GM21529 (cell line): Measurements from ENCODE around the gene G2E3.
"Not testable (repeated sequence)": the region's sequence is repeated elsewhere in the genome, so short reads cannot be mapped to it uniquely, and the experiment has no call there.

Experiments
- ATAC-seq: cut with Tn5 transposase; IDR thresholded peaks from one replicate; pipeline ENCODE4 v1.9.1; 2021; ENCODE audit not compliant: unreplicated experiment

Gene G2E3

GRCh38 chr14:30558362-30558674 is 640 bp upstream of the G2E3 start:
- ATAC-seq = no peak

- peak; percentile 17 for ATAC-seq
These were observed 707 bp downstream of the G2E3 start for GRCh38 chr14:30559638-30560091.

DNA sequence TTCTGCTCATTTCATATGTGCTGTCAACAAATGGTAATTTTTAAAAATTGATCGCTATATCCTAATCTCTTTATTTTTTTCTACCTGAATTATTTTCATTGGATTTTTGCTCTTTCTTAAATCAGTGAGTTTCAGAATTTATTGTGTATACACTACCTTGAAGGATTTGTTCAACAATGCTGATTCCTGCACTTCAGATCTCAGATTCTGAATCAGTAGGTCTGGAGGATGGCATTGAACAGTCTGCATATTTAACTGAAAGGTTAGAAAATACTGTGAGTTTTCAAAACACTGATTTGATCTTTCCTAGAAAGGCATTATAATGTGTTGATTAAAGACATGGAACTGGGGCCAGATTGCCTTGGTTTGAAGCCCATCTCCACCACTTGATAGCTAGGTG is 1.6 kb downstream of the G2E3 start:
- ATAC-seq = no peak

DNA sequence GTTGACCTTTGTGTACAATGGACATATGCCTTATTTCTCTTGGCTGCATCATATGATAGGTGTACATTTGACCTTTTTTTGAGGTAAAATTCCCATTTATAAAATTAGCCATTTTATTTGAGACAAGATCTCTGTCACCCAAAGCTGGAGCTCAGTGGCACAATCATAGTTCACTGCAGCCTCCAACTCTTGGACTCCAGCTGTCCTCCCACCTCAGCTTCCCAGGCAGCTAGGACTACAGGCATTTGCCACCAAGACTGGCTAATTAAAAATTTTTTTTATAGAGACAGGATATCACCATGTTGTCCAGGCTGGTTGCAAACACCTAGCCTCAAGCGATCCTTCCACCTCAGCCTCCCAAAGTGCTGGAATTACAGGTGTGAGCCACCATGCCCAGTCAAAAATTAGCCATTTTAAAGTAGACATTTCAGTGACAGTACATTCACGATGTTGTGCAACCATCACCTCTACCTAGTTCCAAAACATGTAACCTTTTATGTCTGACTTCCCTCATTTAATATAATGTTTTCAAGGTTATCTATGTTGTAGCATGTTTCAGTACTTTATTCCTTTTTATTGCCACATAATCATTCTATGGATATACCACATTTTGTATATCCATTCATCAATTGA is 5.4 kb downstream of the G2E3 start:
- ATAC-seq = no peak

DNA sequence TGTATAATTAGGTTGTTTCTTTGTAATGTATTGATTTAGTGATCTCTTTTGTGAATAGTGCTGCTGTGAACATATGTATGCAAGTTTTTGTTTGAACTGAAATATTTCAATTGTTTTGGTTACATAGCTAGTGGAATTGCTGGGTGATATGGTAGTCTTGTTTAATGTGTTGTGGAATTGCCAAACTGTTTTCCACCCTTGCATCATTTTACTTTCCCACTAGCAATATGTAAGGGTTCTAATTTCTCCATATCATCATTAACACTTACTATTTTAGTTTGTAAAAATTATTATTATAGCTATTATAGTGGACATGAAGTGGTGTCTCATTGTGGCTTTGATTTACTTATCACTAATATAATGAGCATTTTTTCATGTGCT is 5.9 kb downstream of the G2E3 start:
- ATAC-seq = no peak

GRCh38 chr14:30569216-30569902 is 10.4 kb downstream of the G2E3 start:
- ATAC-seq = no peak

- ATAC-seq = no peak
These were observed 10.9 kb downstream of the G2E3 start for GRCh38 chr14:30569903-30570226.

GRCh38 chr14:30572237-30572636 is 13.3 kb downstream of the G2E3 start:
- no peak for ATAC-seq

DNA sequence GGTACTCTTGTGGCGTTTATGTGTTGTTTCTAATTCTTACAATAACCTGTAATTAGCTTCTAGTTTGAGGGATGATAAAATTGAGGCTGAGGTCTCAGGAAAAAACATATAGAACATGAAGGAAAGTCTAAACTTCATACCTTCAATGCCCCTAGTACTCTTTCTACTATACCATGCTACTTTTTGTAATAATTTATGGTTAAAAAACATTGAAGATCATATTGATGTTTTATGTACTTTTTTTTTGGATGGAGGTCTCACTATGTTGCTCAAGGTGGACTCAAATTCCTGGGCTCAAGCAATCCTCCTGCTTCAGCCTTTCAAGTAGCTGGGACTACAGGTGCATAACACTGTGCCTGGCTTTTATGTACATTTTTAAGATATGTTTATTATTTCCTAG is 13.8 kb downstream of the G2E3 start:
- ATAC-seq = no peak

DNA sequence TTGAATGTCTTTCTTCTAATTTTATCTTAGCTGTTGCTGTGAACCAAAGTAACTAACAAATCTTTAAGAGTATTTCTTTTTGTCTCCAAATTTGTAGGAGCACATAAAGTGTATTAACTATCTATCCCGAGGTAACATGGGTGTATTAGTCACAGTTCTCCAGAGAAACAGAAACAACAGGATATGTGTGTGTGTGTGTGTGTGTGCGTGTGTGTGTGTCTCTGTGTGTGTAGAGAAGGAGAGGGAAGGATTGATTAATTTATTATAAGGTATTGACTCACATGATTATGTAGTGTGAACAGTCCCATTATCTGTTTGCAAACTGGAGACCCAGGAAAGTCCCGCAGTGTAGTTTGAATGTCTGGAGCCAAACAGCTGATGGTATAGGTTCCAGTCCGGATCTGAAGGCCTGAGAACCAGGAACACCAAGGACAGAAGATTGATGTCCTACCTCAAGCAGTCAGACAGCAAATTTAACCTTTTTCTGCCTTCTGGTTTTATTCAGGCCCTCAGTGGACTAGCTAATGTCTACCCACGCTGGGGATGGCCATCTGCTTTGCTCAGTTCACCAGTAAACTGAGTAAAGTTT is 14.4 kb downstream of the G2E3 start:
- ATAC-seq = no peak

DNA sequence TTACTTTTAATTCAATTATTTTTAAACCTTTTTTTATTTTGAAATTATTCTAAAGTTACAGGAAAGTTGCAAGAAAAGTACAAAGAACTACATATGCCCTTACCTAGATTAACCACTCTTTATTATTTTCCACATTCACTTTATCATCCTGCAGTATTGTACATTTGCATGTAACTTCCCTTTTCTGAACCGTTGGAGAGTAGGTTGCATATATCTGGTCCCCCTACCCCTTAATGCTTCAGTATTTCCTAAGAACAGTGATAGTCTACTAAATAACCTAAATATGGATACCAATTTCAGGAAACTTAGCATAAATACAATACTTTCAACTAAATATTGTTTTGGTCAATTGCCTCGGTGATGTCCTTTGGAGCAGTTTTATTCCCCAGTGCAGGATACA is 15.0 kb downstream of the G2E3 start:
- ATAC-seq = no peak

- not testable (repeated sequence) for ATAC-seq
These were observed 15.8 kb downstream of the G2E3 start for GRCh38 chr14:30574777-30575176.

DNA sequence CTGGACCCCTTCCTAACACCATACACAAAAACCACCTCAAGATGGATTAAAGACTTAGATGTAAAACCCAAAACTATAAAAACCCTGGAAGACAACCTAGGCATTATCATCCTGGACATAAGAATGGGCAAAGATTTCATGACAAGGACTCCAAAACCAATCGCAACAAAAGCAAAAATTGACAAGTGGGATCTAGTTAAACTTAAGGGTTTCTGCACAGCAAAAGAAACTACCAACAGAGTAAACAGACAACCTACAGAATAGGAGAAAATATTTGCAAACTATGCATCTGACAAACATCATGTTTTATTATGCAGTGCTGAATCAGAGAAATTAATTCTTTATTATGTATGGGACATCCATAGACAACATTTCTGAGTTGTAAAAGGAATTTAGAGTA is 17.4 kb downstream of the G2E3 start:
- ATAC-seq = not testable (repeated sequence)

DNA sequence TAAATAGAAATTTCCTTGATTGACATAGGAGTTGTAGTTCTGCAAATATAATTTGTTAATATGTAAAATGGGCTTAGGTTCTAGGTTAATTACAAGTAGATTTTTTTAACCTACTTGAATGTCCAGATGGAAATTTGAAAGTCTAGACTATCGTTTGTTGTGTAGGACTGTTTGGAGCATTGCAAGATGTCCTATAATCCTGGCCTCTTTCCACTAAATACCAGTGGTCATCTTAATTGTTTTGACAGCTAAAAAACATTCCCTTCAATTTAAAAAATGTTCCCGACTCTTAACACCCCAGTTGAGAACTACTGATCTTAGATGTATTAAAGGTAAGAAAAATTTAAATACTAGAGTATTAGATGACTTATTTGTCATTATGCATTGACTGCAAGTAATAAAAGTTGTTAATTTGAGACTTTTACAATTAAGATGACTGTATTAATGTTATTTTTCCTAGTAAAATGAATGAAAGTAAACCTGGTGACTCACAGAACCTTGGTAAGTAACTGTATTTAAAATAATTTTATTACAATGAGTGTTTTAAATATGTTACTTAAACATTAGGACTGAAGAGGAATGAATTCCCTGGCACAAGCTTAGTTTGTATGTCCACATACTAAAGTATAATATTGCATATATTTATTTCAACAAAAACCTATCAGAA is 21.8 kb downstream of the G2E3 start:
- no peak for ATAC-seq

- ATAC-seq = no peak
These were observed 22.3 kb downstream of the G2E3 start for GRCh38 chr14:30581283-30581625.

DNA sequence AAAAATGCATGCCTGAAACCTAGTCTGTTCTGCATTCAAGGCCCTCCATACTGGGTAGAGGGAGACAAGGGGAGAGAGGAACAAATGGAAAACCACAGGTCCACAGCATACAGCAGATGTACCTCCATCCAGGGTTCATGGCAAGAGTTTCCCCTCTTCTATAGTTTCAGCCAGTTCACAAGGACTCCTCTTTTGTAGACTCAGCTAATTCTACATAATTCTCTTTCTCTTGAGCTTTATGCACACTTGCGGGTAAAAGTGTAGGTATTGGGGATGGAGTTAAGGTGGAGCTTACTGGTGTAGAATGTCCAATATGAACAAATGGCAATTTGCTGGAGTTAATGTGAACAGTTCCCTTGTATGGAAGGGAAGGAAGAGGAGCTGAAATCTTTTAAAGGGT is 23.4 kb downstream of the G2E3 start:
- no peak for ATAC-seq

DNA sequence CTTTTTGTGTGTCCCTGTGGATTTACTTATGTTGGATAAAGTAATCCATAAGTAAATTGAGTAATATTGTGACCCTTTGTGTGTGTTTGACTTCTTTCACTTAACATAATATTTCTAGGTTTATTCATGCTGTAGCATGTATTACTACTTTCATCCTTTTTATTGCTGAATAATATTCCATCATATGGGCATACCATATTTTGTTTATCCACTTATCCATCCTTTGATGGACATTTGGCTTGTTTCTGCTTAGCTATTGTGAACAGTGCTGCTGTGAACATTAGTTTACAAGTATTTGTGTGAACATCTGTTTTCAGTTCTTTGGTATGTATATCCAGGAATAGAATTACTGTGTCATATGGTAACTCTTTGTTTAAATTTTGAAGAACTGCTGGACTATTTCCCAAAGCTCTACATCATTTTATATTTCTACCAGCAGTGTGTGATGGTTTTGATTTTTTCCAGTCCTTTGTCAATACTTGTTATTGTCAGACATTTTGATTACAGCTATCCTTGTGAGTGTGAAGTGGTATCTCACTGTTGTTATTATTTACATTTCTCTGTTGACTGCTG is 25.2 kb downstream of the G2E3 start:
- no peak for ATAC-seq

DNA sequence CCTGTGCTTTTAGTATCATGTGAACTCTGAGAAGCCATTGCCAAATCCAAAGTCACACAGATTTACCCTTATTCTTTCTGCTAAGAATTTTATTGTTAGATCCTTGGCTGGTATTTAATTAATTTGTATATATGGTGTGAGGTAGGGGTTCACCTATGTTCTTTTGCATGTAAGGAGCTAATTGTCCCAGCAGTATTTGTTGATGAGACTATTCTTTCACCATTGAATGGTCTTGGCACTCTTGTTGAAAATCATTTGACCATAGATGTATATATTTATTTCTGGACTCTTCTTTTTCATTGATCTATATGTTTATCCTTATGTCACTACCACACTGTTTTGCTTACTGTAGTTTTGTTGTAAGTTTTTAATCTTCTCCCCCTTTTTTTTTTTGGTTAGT is 26.2 kb downstream of the G2E3 start:
- ATAC-seq = no peak

- no peak for ATAC-seq
These were observed 28.2 kb downstream of the G2E3 start for GRCh38 chr14:30587141-30587540.

DNA sequence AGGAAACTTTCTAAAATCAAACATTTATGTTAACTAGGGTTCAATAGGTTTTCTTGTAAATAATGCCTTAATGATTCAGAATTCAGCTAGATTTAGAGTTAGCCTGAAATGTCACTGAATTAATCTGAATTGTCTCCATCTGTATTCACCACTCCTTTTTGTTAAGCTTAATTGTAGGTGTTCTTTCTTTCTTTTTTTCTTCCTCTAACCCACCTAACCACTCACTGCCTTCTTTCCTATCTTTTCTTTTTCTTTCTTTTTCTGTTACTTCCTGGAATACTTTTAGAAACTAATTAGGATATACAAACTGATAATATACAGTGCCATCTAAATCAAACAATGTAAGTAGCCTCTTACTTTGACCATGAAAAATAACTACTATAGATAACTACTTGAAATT is 29.9 kb downstream of the G2E3 start:
- ATAC-seq = no peak

- ATAC-seq = no peak
These were observed 38.0 kb downstream of the G2E3 start for GRCh38 chr14:30596935-30597334.

DNA sequence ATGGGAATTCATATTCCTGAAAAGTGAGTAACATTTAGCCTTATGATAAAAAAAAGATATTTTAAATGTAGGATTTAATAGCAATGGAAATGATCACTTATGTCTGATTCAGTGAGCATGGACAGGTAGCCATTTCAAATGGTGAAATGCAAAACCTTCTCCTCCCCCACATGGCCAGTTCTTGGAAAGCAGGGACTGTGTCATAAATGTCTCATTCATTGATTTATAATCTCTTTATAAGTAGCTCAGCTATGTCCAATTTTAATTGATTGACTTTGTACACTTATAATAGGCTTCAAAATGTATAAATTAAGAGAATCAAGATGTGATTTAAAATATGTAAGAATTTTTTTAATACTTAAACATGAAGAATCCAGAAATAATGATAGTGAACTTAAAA is 38.5 kb downstream of the G2E3 start:
- no peak for ATAC-seq
